K562 (cell line): ENCODE measurements around the gene NPFFR1. TPM values are rescaled to one million over a fixed set of nuclear protein-coding genes. Genes with fewer than 3 reads are reported as not detected.

Experiments used
- HDAC1 ChIP-seq, 2 experiments: fragments of 450-650 bp; IDR thresholded peaks; 2 replicates each; pipeline ENCODE4 v1.6.1; 2016 to 2017; ENCODE audit warnings: inconsistent platforms in 1 of 2, mild to moderate bottlenecking in 1 of 2, moderate library complexity in 1 of 2
- MAZ ChIP-seq, 2 experiments: fragments of 450-650 bp in 1 of 2; sonication (generic) in 1 of 2; formaldehyde crosslinking; IDR thresholded peaks in 1 of 2; conservative IDR thresholded peaks in 1 of 2; 2 replicates each; pipeline versions ENCODE4 v1.4.0 to v1.5.0; 2020; ENCODE audit warnings: mild to moderate bottlenecking in 1 of 2, missing genetic modification reagents in 1 of 2
- RAD21 ChIP-seq, 2 experiments: fragments of 250-450 bp in 1 of 2; fragments of 450-650 bp in 1 of 2; sonication (Bioruptor Pico) in 1 of 2; formaldehyde crosslinking in 1 of 2; IDR thresholded peaks in 1 of 2; conservative IDR thresholded peaks in 1 of 2; 2 replicates each; pipeline versions ENCODE4 v1.4.0 to v1.8.0; 2020 to 2022; ENCODE audit warnings: mild to moderate bottlenecking in 2 of 2, moderate library complexity in 1 of 2
- SETDB1 ChIP-seq: IDR thresholded peaks from one replicate; pipeline ENCODE4 v1.6.1; 2012; ENCODE audit warnings: low read length, control low read depth, inconsistent platforms
- ZFP1 ChIP-seq: fragments of 450-650 bp; formaldehyde crosslinking; IDR thresholded peaks from 2 replicates; pipeline ENCODE4 v1.4.0; 2020; ENCODE audit warnings: mild to moderate bottlenecking, mixed read lengths
- polyA plus RNA-seq, 8 experiments: library from polyadenylated mRNA; depleted of rRNA in 4 of 8; stranded (reverse) in 5 of 8; unstranded in 3 of 8; fragments of >200 nt; fragmentation: Nextera tagmentation in 2 of 8; fragmentation: Illumina TruSeq in 1 of 8; extraction: Ambion mirVana in 2 of 8; extraction: Trizol in 1 of 8; gene quantifications; 2 replicates each; pipeline versions ENCODE4 v1.2.1 to v1.2.3, GENCODE V29; 2011 to 2014; ENCODE audit warnings: inconsistent platforms in 1 of 8, missing spikeins in 1 of 8
- total RNA-seq, 7 experiments: library from RNA; depleted of rRNA in 6 of 7; stranded (reverse); fragments of >200 nt in 6 of 7; fragmentation: Illumina TruSeq in 2 of 7; extraction: Trizol in 2 of 7; gene quantifications; 2 replicates each; pipeline versions ENCODE4 v1.2.1 to v1.2.3, GENCODE V29; 2011 to 2021; ENCODE audit warnings: low replicate concordance in 1 of 7
- TF ChIP-seq, protein P1 (sequence below): IDR thresholded peaks from 3 replicates; pipeline ENCODE4 v1.6.1; 2011; ENCODE audit warnings: borderline replicate concordance, mild to moderate bottlenecking, moderate library complexity; ENCODE audit not compliant: insufficient read length; ENCODE audit errors: extremely low read depth
- TF ChIP-seq, protein P2 (sequence below), 3 experiments: IDR thresholded peaks in 2 of 3; conservative IDR thresholded peaks in 1 of 3; 2 replicates each; pipeline ENCODE4 v1.5.1; 2011 to 2012; ENCODE audit warnings: low read length in 3 of 3, mild to moderate bottlenecking in 3 of 3, control low read depth in 2 of 3, improper control_type of control experiment in 1 of 3, inconsistent platforms in 1 of 3, low read depth in 1 of 3, mixed read lengths in 1 of 3, moderate library complexity in 1 of 3; ENCODE audit not compliant: insufficient read depth in 2 of 3
- TF ChIP-seq, protein P3 (sequence below), 2 experiments: fragments of 150-350 bp in 1 of 2; IDR thresholded peaks; 2 replicates each; pipeline ENCODE4 v1.6.1; 2012 to 2016; ENCODE audit warnings: low read depth in 2 of 2, low read length in 2 of 2, mild to moderate bottlenecking in 1 of 2, moderate library complexity in 1 of 2
- TF ChIP-seq, protein P4 (sequence below): fragments of 450-650 bp; formaldehyde crosslinking; IDR thresholded peaks from 2 replicates; pipeline ENCODE4 v1.4.0; 2020; ENCODE audit warnings: mild to moderate bottlenecking
- TF ChIP-seq, protein P5 (sequence below), 2 experiments: fragments of 450-650 bp in 1 of 2; sonication (generic) in 1 of 2; formaldehyde crosslinking; conservative IDR thresholded peaks; 2 replicates each; pipeline versions ENCODE4 v1.4.0 to v1.8.1; 2020 to 2022; ENCODE audit warnings: mild to moderate bottlenecking in 1 of 2, missing genetic modification reagents in 1 of 2
- TF ChIP-seq, protein P6 (sequence below): fragments of 450-650 bp; IDR thresholded peaks from 2 replicates; pipeline ENCODE4 v1.6.1; 2016; ENCODE audit warnings: missing biosample characterization, missing genetic modification characterization
- TF ChIP-seq, protein P7 (sequence below): fragments of 200-800 bp; sonication (Bioruptor generic); IDR thresholded peaks from 2 replicates; pipeline ENCODE4 v1.6.1; 2017; ENCODE audit warnings: missing genetic modification characterization, missing compliant biosample characterization

The NPFFR1 gene
- total and polyA plus RNA-seq, 9 of the 15 experiments (the other 6 are each of a cell fraction or from before 2014, with no cell fraction given), result under 0.01 TPM; not detected in 8

DNA sequence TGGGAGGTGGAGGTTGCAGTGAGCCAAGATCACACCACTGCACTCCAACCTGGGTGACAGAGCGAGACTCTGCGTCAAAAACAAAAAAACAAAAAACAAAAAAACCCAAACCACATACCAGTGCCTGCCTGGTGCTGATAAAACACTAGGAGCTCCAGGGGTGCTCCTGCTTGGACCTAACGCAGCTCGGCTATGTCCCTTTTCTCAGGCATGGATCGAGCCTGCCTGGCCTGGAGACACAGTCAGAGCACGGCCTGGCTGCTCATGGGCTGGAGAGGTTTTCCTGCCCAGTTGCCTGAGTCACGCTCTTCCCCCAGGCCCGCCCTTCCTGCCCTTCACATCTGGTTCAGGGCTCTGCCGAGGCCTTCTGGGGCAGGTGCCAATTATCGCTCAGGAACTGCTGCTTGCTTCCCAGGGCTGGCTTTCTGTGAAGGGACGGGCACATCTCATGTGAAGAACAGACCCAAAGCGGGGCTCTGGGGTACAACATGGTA, 12.6 kb upstream of the NPFFR1 start (continued):
- TF ChIP-seq, protein P1, sequence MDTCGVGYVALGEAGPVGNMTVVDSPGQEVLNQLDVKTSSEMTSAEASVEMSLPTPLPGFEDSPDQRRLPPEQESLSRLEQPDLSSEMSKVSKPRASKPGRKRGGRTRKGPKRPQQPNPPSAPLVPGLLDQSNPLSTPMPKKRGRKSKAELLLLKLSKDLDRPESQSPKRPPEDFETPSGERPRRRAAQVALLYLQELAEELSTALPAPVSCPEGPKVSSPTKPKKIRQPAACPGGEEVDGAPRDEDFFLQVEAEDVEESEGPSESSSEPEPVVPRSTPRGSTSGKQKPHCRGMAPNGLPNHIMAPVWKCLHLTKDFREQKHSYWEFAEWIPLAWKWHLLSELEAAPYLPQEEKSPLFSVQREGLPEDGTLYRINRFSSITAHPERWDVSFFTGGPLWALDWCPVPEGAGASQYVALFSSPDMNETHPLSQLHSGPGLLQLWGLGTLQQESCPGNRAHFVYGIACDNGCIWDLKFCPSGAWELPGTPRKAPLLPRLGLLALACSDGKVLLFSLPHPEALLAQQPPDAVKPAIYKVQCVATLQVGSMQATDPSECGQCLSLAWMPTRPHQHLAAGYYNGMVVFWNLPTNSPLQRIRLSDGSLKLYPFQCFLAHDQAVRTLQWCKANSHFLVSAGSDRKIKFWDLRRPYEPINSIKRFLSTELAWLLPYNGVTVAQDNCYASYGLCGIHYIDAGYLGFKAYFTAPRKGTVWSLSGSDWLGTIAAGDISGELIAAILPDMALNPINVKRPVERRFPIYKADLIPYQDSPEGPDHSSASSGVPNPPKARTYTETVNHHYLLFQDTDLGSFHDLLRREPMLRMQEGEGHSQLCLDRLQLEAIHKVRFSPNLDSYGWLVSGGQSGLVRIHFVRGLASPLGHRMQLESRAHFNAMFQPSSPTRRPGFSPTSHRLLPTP, result no peak
- no peak for TF ChIP-seq RAD21 (CRISPR knock-in tag; conservative IDR thresholded peaks at IDR 0.05 in 1 of 2, IDR thresholded peaks at IDR 0.05 in 1 of 2)
- TF ChIP-seq HDAC1 (IDR thresholded peaks at IDR 0.05), result 0 out of 4 replicates have a peak, but pooled peaks of 1 of the 2 experiments have one; percentile 28
- TF ChIP-seq, protein P2, sequence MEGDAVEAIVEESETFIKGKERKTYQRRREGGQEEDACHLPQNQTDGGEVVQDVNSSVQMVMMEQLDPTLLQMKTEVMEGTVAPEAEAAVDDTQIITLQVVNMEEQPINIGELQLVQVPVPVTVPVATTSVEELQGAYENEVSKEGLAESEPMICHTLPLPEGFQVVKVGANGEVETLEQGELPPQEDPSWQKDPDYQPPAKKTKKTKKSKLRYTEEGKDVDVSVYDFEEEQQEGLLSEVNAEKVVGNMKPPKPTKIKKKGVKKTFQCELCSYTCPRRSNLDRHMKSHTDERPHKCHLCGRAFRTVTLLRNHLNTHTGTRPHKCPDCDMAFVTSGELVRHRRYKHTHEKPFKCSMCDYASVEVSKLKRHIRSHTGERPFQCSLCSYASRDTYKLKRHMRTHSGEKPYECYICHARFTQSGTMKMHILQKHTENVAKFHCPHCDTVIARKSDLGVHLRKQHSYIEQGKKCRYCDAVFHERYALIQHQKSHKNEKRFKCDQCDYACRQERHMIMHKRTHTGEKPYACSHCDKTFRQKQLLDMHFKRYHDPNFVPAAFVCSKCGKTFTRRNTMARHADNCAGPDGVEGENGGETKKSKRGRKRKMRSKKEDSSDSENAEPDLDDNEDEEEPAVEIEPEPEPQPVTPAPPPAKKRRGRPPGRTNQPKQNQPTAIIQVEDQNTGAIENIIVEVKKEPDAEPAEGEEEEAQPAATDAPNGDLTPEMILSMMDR (IDR thresholded peaks at IDR 0.05 in 2 of 3, conservative IDR thresholded peaks at IDR 0.05 in 1 of 3; ENCODE audit: insufficient read depth in 2 of 3, low read depth in 1 of 3, low read length in 3 of 3), result no peak
- TF ChIP-seq, protein P3, sequence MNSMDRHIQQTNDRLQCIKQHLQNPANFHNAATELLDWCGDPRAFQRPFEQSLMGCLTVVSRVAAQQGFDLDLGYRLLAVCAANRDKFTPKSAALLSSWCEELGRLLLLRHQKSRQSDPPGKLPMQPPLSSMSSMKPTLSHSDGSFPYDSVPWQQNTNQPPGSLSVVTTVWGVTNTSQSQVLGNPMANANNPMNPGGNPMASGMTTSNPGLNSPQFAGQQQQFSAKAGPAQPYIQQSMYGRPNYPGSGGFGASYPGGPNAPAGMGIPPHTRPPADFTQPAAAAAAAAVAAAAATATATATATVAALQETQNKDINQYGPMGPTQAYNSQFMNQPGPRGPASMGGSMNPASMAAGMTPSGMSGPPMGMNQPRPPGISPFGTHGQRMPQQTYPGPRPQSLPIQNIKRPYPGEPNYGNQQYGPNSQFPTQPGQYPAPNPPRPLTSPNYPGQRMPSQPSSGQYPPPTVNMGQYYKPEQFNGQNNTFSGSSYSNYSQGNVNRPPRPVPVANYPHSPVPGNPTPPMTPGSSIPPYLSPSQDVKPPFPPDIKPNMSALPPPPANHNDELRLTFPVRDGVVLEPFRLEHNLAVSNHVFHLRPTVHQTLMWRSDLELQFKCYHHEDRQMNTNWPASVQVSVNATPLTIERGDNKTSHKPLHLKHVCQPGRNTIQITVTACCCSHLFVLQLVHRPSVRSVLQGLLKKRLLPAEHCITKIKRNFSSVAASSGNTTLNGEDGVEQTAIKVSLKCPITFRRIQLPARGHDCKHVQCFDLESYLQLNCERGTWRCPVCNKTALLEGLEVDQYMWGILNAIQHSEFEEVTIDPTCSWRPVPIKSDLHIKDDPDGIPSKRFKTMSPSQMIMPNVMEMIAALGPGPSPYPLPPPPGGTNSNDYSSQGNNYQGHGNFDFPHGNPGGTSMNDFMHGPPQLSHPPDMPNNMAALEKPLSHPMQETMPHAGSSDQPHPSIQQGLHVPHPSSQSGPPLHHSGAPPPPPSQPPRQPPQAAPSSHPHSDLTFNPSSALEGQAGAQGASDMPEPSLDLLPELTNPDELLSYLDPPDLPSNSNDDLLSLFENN (IDR thresholded peaks at IDR 0.05; ENCODE audit: low read depth in 2 of 2, low read length in 2 of 2), result no peak
- TF ChIP-seq, protein P4, sequence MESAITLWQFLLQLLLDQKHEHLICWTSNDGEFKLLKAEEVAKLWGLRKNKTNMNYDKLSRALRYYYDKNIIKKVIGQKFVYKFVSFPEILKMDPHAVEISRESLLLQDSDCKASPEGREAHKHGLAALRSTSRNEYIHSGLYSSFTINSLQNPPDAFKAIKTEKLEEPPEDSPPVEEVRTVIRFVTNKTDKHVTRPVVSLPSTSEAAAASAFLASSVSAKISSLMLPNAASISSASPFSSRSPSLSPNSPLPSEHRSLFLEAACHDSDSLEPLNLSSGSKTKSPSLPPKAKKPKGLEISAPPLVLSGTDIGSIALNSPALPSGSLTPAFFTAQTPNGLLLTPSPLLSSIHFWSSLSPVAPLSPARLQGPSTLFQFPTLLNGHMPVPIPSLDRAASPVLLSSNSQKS (CRISPR knock-in tag), result no peak
- TF ChIP-seq, protein P5, sequence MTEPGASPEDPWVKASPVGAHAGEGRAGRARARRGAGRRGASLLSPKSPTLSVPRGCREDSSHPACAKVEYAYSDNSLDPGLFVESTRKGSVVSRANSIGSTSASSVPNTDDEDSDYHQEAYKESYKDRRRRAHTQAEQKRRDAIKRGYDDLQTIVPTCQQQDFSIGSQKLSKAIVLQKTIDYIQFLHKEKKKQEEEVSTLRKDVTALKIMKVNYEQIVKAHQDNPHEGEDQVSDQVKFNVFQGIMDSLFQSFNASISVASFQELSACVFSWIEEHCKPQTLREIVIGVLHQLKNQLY (CRISPR knock-in tag; conservative IDR thresholded peaks at IDR 0.05), result no peak
- no peak for TF ChIP-seq SETDB1
- no peak for TF ChIP-seq ZFP1
- 0 out of 4 replicates have a peak, but pooled peaks of 1 of the 2 experiments have one; percentile 33 for TF ChIP-seq MAZ (CRISPR knock-in tag; conservative IDR thresholded peaks at IDR 0.05 in 1 of 2, IDR thresholded peaks at IDR 0.05 in 1 of 2)
- TF ChIP-seq, protein P6, sequence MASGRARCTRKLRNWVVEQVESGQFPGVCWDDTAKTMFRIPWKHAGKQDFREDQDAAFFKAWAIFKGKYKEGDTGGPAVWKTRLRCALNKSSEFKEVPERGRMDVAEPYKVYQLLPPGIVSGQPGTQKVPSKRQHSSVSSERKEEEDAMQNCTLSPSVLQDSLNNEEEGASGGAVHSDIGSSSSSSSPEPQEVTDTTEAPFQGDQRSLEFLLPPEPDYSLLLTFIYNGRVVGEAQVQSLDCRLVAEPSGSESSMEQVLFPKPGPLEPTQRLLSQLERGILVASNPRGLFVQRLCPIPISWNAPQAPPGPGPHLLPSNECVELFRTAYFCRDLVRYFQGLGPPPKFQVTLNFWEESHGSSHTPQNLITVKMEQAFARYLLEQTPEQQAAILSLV (tag), result no peak
- TF ChIP-seq, protein P7, sequence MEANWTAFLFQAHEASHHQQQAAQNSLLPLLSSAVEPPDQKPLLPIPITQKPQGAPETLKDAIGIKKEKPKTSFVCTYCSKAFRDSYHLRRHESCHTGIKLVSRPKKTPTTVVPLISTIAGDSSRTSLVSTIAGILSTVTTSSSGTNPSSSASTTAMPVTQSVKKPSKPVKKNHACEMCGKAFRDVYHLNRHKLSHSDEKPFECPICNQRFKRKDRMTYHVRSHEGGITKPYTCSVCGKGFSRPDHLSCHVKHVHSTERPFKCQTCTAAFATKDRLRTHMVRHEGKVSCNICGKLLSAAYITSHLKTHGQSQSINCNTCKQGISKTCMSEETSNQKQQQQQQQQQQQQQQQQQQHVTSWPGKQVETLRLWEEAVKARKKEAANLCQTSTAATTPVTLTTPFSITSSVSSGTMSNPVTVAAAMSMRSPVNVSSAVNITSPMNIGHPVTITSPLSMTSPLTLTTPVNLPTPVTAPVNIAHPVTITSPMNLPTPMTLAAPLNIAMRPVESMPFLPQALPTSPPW, result peak; percentile 68
